ENCODE results near the gene HAUS7. TPM values are rescaled to one million over a fixed set of nuclear protein-coding genes. Genes with fewer than 3 reads are reported as not detected.

The HAUS7 gene
- total RNA-seq, 1 experiment from 2014 or later, result 27.3 TPM

DNA sequence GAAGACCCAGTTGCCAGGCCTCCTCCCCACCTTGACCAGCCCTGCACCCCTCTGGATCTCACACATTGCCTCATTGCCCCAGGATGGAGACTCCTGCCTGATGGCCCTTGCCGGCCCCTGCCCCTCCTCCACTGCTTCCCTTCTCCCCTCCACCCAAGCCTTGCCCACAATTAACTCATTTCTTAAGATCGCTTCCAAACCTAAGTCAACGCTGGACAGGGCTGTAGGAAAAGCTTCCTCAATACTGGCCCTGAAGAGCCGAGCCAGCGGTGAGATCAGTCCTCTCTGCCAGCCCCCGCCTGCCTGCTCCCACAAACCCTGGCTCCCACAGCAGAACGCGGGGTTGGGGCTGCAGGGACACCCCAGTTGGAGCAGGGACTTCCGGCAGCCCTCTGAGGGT lies 7.5 kb upstream of the HAUS7 start:
- DNase-seq (ENCODE audit: extremely low read depth, low read depth), result no peak

DNA sequence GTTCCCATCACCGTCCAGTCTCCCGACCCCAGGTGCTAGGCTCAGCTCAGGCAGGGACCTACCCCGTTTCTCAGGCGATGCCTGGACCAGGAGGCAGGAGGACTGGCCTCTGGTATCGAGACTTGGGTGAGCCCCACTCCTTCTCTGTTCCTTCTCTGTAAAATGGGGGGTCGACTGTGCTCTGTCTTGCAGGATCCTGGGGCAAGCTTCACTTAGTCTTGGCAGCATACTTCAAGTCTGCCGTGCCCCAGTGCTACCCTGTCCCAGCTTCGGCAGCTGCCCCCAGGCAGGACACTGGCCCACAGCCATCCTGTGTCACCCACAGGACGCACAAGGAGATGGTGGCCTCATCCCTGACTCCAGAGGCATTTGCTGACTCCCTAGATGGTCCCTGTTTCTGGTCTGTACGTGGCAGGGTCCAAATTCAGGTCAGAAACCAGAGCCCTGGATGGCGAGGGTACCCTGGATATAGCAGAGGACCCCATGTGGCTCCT lies 7.0 kb upstream of the HAUS7 start:
- no peak for DNase-seq (ENCODE audit: extremely low read depth, low read depth)

DNA sequence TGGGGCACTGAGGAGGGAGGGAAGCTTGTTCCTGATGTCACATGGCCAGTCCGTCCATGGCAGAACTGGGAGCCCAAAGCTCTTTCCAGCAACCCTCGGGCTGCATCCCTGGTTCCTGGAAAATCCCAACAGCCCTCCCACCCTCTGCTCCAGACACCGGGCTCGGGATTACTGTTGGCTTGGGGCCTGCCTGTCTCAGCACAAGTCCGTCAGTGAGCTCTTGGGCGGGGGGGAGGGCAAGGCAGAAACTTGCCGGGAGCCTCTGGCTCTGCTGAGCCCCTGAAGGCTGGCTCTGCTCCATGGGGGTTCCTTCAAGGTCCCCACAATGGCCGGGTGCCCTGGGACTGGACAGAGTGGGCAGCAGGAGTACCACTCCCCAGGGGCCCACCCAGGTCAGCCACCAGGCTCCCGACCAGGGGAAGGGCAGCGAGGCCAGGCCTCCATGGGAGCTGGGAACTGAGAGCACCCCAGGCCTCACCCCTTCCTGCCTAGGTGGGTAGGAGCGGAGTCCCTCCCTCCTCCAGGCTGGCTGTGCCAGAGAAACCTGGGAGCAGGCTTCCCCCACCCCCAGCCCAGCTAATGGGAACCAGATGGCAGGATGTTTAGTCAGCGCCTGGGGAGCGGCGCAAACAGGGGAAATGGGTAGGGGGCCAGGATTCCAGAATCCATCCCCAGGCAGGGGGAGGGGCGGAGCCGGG lies 6.4 kb upstream of the HAUS7 start:
- DNase-seq (ENCODE audit: extremely low read depth, low read depth), result no peak

DNA sequence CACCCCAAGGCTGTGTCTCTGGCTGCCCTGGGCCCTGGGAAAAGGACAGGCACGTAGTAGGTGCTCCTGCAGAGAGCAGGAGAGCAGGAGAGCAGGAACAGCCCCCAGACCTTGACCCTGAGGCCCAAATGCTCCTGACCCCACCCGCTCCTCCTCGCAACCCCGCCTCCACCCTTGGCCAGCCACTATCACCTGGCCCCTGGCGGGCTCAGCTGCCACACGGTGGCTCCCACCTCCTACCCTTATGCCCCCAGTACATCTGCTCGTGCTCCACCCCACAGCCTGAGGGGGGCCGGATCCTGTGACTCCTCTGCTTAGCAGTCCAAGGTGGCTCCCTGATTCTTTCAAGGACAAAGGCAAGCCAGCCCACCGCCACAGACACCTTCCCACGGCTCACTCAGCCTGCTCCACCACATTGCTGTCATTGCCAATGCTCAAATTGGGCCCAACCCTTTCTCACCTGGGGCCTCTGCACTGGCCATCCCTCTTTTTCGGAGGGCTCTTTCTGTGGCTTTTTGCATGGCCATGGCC lies 5.4 kb upstream of the HAUS7 start:
- DNase-seq (ENCODE audit: extremely low read depth, low read depth), result no peak

DNA sequence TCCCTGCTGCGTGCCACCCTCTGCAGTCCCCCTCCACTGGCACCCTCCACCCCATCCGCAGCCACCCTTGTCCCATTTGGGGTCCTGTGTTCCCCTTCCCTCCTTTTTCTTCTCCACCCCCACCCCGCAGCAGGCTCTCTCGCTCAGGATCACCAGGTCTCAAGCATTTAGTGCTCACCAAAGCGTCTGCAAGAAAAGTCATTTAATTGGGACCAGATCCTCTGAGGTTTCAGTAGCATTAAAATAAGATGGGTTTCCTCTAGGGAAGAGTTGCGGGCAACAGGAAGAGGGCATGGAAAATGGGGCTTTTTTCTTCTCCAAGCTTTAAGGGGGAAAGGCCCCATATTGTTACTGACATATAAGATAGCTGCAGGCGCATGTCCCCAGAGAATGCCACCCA lies 4.9 kb upstream of the HAUS7 start:
- no peak for DNase-seq (ENCODE audit: extremely low read depth, low read depth)

DNA sequence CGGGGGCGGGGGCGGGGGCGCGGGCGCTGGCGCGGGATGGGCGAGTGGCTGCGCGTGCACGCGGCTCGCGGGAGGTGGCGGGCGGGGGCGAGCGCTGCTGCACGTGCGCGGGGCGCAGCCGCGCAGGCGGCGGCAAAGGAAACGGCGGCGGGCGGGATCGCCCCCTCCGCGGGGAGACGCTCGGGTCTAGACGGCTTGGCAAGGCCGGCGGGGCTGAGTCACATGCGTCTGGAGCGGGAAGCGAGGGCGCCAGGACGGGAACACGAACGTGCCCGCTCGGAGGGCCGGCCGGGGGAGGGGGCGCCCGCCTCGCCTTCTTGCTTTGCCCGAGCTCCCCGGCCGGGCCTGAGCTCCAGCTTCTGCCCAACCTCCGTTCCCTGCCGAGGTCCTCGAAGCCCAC lies 4.3 kb upstream of the HAUS7 start:
- DNase-seq (ENCODE audit: extremely low read depth, low read depth), result peak; percentile 9

DNA sequence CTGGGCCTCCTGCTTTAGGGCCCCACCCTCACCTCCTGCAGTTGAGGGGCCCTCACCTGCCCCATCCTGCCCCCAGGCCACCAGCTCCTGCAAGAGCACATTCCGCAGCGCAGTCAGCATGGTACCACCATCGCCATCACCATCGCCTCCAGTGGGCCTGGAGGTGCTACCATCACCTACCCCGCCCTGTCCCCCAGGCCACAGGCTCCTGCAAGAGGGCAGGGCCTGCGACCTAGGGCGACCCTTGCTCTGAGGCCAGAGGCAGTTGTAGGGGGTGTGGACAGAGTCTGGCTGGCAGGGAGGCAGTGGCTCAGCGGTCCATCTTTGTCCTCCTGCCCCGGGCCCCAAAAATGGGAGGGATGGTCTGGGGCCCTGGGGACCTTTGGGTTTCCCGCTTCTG lies 3.9 kb upstream of the HAUS7 start:
- DNase-seq (ENCODE audit: extremely low read depth, low read depth), result no peak

DNA sequence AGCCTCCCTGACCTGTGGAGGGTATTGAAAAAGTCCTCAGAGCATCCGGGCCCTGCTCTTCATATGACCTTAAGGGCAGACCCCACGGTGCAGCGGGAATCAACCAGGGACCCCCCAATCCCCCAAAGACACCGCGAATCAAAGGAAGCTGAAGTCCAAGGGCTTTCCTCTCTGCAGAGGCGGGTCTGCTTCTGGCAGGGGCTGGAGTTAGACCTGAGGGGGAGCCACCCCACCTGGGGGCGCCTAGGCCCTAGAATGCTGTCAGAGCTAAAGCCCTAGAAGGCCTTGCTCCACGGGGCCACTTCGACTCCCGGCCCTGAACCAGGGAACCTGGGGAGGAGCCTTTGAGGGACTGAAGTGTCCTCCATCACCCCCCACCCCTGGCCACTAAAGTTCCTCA lies 2.8 kb upstream of the HAUS7 start:
- DNase-seq (ENCODE audit: extremely low read depth, low read depth), result no peak

DNA sequence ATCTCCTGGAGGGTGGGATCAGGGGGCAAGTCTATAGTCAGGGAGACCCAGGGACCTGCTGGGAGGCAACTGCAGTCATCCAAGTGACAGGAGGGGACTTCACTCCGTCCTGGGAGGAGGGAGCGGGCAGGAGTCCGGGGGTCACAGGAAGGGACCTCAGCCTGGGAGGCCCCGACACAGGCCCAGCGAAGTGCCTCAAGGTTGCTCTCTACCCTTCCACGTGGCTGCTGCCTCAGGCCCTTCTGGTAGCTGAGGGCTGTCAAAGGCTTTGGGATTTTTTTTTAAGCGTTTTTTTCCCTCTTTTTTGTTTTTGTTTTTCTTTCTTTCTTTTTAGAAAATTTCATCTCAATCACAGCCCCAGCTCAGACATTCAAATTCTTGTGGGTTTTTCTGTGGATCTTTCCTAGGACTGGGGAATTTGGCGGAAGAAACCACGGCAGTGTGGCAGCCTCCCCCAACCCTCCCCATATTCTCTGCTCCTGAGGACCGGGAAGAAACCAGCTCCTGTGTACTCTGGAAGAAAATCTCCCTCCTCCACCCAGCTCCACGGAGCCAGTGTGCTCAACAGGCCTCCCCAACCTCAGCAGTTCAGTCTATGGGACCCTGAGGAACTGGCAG lies 1.4 kb upstream of the HAUS7 start:
- DNase-seq (ENCODE audit: extremely low read depth, low read depth), result no peak

DNA sequence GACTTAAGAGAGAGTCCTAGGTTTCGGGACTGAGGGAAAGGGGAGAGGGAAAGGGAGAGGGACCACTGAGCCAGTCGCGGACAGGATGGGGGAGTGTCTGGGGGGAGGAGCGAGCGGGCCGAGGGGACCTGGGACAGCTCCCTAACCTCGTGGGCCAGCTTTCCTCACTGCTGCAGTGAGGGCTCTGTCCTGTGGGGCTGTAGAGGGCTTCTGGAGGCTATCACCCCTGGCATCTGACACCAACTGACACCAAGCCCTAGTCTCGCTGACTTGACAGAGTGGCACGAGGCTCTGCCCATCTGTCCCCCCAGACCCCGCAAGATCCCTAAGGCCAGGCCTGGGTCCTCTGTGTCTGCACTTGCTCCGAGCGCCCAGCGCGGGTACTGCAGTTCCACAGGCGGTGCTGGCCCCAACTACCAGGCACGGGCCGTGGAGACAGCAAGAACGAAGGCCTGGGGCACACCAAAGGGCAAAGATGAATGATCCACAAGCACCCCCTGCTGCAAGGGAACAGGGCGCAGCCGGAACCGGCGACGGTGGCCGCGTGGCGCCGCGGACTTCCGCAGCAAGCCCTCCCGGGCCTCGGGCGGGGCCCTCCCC lies 465 bp downstream of the HAUS7 start:
- DNase-seq (ENCODE audit: extremely low read depth, low read depth), result no peak

DNA sequence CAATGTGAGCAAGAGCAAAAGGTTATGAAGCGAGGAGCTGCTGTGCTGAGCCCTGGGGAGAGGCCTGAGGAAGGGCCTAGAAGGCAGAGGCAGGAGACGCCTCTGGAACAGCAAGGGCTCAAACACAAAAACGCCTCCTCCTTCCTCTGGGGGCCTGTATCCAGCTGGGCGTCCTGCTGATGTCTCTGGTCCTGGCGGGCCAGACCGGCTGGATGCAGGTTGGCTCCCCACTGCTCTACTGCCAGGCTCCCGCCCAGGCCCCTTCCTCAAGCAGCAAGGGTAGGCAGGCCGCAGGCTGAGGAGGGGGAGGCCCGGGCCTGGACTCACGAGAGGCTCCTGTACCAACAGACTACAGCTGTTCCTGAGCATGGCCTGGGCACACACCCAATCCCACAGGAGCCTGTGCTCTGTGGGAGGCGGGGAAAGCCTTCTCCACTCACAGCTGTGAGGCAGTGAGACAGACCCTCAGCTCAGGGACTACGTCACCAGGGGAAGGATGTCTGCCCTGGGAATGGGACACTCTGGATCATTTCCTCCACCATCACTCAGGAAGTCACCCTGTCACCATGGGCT lies 2.3 kb downstream of the HAUS7 start:
- no peak for DNase-seq (ENCODE audit: extremely low read depth, low read depth)

DNA sequence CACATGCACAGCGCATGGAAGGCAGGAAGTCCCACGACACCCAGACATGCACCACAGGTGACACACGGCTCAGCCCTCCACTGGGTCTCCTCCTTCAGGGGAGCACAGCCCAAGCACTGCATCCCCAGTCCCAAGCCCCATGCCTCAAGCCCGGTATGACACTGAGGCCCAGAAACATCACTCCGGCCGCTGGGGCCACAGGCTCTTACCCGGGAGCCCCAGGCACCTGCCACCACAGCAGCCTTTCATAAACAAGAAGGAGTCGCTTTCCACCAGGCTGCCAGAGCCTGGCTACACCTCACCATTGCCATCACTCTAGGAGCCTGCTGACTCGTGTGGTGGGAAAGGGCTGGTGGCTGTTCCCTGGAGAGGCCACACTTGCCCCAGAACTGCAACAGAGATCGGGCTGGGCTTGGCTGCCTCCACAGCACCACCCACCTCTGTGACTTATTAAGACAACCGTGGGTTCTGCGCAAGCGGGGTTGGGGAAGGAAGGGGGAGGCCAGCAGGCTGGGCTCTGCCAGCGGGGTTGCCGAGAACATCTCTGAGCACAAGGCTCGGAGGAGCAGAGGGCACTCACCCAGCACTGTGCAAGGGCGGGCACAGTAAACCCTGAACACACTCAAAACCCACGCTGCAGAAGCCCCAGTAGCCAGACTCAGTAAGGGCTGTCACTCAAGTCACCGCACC lies 4.5 kb downstream of the HAUS7 start:
- no peak for DNase-seq (ENCODE audit: extremely low read depth, low read depth)

DNA sequence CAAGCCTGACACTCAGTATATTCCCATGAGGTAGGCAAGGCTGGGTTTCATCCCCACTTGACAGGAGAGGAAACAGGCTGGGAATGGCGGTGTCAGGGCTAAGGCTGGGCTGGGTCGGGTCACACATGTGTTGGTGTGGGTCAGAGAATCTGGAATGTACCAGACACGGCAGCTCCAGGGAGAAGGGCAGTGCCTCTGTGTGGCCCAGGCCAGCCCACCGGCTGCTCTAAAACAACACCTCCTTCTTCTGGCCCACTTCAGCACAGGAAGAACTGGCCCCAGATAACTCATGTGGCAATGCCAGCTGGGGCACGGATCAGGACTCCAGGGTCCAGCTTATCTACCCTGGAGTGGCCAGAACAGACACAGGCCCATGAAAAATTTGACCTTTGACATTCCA lies 6.3 kb downstream of the HAUS7 start:
- DNase-seq (ENCODE audit: extremely low read depth, low read depth), result no peak

DNA sequence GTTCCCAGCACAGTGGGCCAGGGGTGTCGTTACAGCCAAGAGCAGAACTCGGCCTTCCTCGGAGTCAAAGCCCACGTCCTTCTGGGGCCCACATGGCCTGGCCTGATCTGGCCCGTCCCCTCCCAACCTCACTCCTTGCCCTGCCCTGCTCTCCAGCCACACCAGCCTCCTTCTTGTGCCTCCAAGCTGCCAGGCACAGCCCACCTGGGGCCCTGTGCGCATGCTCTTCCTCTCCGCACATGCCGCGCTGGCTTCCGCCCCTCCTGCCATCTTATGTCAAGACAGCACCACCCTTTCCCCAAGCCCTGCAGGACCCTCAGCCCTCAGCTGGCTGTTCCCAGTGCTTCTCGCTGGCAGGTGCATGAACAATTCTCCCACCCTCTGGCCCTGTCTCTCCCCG lies 6.8 kb downstream of the HAUS7 start:
- no peak for DNase-seq (ENCODE audit: extremely low read depth, low read depth)

DNA sequence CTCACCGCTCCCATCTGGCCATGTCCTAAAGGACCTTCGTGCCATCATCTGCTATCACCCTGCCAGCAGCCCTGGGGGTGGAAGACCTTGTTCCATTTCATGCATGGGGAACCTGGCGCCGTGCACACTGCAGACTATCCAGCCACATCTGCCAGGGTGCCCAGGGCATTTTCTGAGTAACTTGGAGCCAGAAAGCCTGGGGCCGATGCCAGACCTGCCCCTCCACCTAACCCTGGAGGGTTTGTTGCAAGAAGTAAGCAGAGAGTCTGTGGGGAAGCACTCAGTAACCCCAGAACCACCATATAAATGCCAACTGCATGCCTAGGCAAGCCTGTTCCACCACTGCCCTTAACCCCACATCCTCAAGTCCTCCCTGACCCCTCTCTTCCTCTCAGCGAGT lies 7.3 kb downstream of the HAUS7 start:
- DNase-seq (ENCODE audit: extremely low read depth, low read depth), result no peak

DNA sequence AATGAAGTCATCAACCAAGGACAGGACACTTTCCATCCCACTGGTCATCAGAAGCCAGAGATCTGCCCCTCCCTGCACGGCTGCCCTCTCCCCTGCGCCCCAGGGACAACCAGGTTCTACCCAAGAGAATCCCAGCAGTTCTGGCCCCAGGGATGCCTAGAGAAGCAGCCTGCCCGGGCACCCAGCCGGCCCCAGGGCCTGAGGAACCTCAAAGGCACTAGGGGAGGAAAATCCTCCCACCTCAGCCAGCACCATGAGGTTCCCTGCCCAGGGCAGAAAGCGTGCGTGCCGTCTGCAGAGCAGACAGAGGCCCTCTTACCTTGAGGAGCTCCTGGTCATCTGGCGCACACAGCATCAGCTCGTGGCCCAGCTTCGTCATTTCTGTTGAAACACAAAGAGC lies 8.1 kb downstream of the HAUS7 start:
- DNase-seq (ENCODE audit: extremely low read depth, low read depth), result no peak

DNA sequence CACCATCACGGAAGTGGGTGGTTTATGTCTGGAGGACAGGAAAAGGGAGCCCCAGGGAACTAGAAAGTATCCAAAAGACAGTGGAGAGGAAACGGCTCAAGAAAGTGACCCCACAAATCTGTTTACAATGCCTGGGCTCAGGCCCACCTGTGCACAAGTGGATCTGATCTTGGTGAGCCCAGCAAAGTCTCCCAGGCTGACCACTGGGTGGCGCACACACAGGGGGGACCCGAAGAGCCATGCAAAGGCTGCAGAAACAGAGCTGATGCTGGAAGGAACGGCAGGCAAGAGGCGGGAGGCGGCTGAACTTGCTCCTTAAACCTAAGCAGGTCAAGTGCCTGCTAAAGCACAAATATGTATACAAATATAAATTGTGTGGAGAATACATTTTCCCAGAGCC lies 9.6 kb downstream of the HAUS7 start:
- DNase-seq (ENCODE audit: extremely low read depth, low read depth), result peak; percentile 51

DNA sequence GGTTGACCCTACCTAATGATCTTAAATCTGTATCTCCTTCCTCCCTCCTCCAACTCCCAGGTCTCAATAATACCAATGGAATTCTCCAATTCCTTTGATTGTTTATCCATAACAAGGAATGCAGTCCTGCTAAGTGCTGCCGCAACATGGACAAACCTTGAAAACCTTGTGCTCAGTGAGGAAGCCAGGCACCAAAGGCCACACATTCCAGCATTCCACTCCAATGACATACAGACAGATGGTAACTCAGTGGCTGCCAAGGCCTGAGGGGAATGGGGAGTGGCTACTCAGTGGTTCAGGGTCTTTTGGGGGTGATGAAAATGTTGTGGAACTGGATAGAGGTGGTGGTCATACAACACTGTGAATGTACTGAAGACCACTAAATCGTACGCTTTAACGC lies 10.4 kb downstream of the HAUS7 start:
- DNase-seq (ENCODE audit: extremely low read depth, low read depth), result no peak

DNA sequence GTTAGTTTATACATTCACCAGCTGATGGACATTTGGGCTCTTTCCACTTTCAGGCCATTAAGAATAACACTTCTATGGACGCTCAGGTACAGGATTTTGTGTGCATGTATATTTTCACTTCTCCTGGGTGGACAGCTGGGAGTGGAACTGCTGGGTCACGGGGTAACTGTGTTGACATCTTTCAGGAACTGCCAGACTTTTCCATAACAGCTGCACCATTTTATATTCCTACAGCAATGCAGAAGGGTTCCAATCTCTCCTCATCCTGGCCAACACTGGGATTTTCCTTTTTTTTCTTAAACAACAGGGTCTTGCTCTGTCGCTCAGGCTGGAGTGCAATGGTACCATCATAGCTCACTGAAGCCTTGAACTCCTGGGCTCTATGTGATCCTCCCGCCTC lies 11.9 kb downstream of the HAUS7 start:
- no peak for DNase-seq (ENCODE audit: extremely low read depth, low read depth)

DNA sequence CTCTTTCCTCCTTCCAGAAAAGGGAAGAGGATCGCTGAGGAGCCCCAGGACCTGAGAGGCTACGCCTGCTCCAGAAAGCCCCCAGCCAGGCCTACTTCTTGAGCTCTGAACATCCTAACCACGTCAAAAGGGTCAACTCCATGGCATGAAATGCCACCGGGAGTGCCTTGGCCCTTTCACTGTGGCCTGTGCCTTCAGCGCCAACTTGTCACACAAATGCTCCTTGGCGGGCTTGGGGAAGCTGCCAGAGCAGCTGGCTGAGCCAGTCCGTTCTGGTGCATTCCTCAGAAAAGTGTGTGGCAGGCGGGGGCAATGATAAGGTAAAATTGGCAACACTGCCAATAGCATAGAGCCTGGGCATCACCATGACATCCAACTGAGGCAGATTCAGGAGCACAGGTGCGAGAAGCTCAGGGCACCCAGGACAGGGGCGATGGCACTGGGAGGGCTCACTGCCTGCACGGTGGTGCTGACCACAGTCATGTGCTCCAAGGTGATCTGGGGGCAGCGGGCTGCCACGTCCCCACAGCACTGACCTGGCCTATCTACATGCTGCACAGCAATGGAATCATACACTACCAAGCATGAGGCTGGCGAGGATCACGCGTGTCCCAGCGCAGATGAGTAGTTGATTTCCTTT lies 12.4 kb downstream of the HAUS7 start:
- DNase-seq (ENCODE audit: extremely low read depth, low read depth), result no peak

Data from NCI-H460 (cell line).